Measurements from ENCODE around the gene IFNAR2.

DNA sequence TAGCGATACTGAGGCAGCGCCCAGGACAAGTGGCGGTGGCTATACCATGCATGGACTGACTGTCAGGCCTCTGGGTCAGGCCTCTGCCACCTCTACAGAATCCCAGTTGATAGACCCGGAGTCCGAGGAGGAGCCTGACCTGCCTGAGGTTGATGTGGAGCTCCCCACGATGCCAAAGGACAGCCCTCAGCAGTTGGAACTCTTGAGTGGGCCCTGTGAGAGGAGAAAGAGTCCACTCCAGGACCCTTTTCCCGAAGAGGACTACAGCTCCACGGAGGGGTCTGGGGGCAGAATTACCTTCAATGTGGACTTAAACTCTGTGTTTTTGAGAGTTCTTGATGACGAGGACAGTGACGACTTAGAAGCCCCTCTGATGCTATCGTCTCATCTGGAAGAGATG is 33.2 kb downstream of the IFNAR2 start:
- TF ChIP-seq, protein P1, sequence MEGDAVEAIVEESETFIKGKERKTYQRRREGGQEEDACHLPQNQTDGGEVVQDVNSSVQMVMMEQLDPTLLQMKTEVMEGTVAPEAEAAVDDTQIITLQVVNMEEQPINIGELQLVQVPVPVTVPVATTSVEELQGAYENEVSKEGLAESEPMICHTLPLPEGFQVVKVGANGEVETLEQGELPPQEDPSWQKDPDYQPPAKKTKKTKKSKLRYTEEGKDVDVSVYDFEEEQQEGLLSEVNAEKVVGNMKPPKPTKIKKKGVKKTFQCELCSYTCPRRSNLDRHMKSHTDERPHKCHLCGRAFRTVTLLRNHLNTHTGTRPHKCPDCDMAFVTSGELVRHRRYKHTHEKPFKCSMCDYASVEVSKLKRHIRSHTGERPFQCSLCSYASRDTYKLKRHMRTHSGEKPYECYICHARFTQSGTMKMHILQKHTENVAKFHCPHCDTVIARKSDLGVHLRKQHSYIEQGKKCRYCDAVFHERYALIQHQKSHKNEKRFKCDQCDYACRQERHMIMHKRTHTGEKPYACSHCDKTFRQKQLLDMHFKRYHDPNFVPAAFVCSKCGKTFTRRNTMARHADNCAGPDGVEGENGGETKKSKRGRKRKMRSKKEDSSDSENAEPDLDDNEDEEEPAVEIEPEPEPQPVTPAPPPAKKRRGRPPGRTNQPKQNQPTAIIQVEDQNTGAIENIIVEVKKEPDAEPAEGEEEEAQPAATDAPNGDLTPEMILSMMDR (IDR thresholded peaks at IDR 0.05): no peak
- no peak for TF ChIP-seq POLR2AphosphoS5 (IDR thresholded peaks at IDR 0.05)
- no peak for TF ChIP-seq EP300 (IDR thresholded peaks at IDR 0.05)
- TF ChIP-seq POLR2A (IDR thresholded peaks at IDR 0.05; ENCODE audit: low read depth): no peak
